Measurements from ENCODE around the gene MTMR3.

Gene MTMR3

DNA sequence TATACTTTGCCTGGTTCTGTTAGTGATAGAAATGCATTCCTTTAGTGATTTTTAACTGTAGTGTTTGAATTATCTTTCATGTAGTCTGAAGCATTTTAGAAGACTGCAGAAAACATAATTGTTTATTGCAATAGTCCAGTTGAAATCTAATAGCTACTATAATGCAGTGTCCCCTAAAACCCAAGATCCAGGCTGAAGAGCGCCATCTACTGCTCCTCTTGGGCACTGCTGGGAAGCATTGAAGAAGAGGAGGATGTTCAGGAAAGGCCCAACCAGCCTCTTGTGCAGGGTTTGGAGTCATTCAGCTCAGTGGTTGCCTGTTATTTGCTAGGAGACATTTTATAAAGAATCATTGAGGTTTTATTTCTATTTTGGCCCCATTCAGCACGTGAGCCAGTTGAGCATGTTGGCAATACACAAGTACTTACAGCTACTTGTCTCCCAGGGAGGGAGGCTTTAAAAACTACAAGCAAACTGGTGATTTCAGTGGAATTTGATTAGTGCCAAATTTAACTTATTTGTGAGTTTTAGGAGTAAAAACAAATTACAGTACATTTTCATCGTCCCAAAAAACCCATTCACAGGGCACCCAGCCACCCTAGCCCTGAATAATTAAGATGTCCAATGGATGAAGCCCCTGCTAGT is 122.4 kb downstream of the MTMR3 start:
- DNase-seq = no peak

DNA sequence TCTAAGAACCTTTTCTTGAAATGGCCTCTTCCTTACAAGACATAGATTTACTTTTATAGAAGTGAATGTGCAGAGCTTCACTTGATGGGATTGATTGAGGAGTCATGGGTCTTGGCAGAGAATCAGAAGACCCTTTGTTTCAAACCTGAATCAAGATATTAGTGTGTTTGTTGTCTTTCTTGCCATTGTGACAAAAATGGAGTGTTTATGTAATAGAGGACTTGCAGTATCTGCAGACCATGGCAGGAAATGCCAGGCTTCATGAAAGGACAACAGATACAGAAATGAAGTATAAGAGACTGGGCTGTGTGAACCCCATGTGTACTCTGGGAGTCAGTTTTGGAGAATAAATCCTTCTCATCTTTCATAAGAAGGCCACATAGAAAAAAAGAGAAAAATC is 124.4 kb downstream of the MTMR3 start:
- DNase-seq = no peak

DNA sequence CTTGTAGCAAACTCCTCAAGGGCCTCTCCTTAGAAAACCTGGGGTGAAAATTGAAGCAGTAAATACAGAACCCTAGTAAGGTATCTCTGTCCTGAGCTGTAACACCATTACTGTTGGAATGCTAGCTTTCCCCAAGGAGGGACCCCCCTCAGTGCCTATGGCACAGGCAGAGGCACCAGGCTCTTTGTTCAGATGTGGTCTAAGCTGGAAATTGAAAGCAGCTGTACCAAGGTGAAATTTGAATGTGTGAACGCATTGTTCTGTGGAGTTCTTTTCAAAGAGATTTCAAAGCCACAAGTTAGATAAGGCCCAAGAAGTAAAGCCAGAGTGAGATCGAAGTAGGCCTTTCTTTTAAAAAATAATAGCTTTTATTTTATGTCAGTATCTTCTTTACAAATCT is 125.4 kb downstream of the MTMR3 start:
- no peak for DNase-seq

DNA sequence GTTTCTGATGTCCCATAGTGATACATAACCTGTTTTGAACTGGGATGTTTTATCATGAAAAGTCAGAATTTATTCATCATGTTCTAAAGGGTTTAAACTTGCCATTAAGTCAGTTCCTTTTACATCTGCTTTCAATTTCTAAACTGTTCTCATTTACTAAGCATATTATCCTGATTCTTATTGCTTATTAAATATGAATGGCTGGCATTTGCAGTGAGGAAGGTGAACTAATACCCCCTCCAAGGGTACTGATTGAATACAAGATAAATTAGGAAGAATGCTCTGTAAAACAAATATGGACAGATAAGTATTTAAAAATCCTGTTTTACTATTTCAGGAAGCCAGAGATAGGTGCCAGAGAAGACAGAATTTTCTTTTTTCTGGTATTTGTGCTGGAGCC is 126.5 kb downstream of the MTMR3 start:
- DNase-seq = no peak

DNA sequence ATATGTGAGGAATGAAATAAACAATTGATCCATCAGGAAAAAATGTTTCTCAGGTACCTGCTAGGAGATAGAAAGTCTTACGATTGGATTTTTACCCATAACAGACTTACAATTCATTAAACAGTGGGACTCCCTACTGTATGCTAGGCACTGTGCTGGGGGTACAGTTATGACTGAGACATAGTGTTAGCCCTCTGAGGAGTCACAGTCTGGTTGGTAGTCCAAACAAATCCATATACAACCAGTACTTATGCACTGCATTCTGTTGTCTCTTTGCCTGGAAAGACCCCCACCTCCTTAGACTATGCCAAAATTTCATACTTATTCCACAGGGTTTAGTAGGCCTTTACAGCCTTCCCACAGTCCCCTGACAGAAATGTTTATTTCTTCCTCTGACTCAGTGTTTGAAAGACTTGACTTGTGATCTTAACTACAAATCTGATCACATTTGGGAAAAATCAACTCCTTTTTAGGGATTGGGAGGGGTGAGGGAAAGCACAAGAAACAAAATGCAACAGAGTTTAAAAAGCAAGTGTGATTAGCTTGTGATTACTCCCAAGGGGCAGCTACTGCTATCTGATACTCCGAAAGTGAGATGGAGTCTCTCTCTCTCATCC is 127.9 kb downstream of the MTMR3 start:
- DNase-seq = no peak

DNA sequence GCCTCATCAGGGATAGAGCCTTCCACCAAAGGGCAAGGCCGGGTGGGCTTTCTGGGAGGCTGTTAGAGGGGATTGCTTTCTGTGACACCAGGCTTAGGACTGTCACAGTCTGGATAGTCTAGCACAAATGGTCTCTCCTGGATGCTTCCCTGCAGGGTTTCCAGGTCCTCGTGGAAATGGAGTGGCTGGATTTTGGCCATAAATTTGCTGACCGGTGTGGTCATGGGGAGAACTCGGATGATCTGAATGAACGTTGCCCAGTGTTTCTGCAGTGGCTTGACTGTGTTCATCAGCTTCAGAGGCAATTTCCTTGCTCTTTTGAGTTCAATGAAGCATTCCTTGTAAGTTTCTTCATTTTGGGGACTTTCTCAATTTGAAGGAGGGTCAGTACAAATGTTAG is 130.2 kb downstream of the MTMR3 start:
- no peak for DNase-seq

DNA sequence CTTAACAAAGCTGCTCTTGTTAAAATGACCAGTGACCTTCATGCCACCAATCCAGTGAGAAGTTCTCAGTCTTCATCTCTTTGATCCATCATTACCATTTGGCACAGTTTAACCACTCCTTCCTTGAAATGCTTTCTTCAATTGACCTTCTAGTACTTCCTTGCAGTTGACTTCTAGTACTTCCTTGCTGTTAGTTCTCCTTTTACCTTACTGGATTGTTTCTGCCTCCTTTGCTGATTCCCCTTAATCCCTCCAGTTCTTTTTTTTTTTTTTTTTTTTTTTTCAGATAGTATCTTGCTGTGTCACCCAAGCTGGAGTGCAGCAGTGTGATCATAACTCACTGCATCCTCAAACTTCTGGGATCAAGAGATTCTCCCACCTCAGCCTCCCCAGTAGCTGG is 131.3 kb downstream of the MTMR3 start:
- DNase-seq = no peak

DNA sequence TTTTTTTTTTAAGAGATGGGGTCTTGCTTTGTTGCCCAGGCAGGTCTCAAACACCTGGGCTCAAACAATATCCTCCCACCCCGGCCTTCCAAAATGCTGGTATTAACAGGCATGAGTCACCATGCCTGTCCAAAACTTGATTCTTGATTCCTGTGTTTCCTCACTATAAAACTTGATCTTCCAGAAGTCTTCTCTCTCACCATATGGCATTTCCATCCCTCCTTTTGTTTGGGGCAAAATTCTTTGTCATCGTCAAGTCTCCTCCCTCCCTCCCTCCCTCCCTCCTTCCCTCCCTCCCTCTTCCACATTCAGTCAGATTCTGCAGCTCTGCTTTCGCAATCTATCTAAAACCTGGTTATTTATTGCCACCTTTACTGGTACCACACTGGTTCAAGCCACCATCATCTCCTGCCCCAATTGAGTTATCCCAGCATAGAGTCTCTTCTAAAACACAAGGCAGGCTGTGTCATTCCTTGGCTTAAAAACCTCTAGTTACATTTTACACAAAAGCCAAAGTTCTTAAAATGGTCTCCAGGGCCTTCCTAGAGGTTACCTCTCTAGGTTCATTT is 132.3 kb downstream of the MTMR3 start:
- DNase-seq = no peak

DNA sequence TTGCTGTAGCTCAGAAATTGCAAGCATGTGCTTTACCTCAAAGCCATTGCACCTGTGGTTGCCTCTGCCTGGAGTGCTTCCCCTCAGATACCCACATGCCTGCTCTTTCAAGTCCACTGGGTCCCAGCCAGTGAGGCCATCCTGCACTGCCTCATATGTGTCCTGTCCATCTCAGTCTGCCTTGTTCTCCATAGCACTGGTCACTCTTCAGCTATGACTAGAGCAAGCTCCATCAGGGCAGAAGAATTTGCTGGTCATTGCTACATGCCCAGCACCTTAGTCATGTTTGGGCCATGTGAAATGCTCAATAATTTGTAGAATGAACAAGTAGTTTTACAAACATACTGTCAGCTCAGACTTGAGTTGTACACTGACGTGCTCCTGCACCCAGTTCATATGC is 132.9 kb downstream of the MTMR3 start:
- no peak for DNase-seq

DNA sequence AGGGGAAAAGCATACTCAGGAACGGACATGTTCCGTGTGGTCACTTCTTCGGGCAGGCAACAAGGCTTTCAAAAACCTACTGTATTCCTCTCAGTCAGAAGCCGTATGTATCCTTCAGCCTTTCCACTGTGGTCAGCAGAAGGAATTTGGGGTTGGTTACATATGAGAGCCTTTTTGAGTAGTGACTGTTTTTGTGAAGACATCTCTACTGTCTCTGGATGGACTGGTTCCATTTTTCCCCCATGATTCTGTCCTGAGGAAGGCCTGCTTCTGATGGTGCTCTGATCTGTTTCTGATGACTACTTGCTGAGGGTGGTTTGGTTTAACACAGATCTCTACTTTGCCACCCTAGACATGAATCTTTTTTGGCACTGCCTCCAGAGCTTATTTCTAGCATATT is 133.6 kb downstream of the MTMR3 start:
- no peak for DNase-seq

DNA sequence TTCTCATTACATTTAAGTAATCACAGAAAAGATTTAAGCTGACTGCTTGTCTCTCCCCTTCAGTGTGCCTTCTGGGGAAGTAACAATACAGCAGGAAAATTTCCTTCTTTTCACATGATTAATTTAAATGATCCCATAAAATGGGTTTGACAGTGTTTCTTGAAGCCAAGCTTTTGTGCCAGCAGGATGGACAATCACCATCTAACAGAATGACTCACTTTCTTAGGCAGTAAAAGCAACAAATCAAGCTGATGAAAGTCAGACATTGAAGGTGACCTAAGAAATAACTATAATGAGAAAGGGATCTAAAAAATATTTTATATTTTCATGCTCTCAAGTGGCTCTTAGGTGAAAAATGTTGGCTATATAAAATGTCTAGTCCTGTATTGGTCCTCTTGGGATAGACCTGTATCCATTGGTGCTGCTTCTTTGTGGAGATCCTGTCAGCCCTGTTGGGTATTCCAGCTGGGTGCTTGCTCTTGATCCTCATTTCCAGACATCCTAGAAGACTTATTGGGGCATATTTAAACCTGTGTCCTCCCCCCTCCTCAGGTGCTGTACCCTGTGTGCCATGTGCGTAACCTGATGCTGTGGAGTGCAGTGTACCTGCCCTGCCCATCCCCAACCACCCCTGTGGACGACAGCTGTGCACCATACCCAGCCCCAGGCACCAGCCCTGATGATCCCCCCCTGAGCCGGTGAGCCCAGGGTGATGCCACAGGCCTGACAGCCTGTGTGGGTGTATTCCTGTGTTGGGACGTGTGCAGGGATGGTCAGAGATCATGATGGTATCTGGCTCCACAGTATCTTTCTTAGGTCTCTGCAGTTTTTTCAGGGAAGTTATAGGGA is 134.6 kb downstream of the MTMR3 start:
- DNase-seq = no peak

DNA sequence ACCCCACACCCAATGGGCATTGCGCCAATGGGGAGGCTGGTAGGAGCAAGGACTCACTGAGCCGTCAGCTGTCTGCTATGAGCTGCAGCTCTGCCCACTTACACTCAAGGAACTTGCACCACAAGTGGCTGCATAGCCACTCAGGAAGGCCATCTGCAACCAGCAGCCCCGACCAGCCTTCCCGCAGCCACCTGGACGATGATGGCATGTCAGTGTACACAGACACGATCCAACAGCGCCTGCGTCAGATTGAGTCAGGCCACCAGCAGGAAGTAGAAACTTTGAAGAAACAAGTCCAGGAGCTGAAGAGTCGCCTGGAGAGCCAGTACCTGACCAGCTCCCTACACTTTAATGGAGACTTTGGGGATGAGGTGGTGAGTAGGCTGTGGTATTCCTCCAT is 137.5 kb downstream of the MTMR3 start:
- DNase-seq = no peak

DNA sequence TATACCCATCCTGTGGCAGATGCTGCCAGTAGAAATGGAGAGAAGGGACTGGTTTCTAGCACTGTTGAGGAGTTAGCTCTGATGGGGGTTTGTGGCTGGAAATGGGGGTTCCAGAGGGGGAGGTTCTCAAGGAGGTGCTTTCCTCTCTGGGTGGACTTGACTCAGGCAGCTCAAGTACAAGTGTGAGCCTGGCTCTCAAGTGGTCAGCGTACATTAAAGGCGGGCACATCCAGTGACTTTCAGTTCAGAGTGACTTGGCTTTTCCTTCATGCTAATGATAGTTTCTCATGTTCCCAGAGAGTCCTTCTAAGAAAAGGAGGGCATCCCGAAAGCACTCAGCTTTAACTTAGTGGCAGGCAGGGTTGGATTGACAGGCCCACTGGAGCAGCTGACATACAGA is 138.4 kb downstream of the MTMR3 start:
- no peak for DNase-seq

DNA sequence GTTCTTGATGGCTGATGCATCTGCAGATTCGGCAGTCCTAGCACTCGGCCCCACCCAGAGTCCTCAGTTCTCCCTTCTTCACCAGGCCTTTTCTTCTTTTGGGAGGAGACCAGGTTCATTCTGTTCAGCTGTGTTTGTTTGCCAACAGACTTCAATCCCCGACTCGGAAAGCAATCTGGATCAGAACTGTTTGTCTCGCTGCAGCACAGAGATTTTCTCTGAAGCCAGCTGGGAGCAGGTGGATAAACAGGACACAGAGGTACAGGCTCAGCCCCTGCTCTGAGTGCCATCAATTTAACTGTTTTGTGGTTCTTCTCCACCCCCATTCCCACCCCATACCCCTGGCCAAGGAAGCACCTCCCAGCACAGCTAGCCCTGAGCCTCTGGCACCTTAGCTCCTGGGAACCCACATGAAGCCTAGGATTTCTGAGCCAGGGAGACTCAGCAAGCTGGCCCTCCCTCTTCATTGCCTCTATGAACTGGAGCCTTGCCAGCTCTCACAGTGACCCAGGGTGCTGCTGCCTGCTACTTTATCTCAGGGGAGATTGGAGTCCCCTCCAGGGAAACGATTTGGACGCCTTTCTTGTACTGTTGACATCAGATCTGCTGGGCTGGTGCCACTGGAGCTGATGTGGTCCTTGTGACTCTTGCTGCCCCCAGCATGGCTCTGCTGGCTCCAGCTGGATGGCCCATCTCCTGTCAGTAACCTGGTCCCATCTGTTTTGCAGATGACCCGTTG is 139.1 kb downstream of the MTMR3 start:
- DNase-seq = no peak

DNA sequence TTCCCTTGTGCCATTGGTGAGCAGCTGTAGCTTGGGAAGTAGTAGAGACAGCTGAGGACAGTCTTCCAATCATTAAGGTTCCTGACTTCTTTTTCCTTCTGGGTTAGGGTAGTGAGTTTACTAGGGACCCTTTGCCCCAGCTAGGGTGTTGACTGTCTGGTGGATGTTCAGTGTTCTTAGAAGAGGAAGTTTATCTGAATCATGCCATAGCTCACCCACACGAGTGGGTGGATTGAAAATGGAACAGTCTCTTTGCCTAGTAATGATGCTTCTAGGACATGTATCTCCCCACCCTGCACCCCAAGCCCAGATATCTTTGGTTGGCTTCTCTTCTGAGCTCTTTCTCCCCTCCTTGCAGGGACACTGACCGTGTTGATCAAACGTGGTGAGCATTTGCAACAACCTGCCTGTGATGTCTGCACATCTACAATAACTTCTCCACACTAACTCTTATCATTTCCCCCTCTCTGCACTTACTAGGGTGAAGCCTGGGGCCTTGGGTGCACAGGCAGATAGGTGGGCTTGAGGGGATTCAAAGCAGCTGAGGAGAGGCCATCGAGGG is 140.2 kb downstream of the MTMR3 start:
- no peak for DNase-seq

DNA sequence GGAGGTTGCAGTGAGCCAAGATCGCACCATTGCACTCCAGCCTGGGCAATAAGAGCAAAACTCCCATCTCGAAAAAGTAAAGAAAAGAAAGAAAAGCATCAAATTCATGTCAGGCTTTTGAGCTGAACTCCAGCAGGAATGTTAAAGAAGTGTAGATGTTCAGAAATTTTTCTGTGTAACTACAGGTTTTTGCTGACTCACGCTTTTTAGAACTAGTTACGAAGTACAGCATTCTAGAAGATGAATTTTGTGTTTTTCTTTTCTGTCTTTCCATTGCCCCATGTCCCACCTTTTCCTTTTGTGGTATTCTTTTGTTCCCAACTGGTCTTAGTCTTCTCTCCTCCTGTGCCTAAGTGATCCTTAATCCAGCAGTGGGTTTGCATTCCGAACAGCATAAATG is 141.3 kb downstream of the MTMR3 start:
- DNase-seq = no peak

DNA sequence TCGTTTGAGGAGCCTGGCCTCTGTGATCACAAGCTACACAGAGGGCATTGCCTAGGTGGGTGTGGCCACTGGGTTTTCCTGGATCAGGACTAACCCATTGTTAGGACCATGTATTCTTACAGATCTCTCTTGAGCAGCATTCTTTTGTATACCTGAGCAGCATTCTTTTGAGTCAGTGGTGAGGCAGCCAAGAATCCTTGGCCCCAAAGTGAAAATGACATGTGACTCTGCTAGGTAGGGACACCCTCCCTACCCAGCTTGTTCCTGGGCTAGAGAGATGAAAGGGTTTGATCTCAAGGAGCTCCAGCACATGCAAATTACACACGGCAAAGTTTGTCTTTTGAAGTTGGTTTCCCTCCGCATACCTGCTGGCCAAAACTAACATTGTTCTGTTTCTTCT is 142.2 kb downstream of the MTMR3 start:
- DNase-seq = no peak

DNA sequence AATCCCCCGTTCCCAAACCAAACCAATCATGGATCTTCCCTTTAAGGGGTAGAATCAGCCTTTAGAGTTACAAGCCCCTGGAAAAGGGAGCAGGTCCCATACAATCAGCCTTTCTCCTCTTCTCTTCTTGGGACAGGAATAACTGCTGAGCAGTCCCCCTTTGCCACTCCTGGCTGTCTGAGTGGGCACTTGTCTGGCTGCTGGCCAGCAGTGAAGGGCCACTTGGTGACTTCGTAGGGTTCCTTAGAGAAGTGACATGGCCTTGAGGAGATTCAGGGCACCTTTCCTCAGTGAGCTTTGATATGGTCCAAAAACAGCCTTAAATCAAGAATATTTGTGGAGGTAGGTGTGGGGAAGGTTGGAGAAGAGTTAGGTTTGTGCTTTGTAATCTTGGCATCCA is 143.8 kb downstream of the MTMR3 start:
- no peak for DNase-seq

DNA sequence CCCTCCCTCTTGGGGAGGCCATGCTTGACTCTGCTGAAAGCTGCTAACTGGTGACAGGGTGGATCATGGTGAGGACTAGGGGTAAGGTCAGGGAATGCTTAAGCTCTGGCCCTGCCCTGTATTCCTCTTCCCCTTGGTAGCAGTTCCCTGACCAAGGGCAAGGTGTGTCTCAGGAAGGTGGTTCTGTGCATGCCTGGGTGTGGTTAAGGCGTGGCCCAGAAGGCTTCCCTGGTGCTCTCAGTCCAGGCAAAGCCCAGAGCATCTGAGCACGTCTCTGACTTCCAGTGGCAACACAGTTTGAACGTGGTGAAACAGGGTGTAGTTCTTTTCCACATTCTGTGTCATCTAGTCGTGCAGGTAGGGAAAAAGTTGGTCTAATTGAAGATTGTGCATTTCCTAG is 144.2 kb downstream of the MTMR3 start:
- no peak for DNase-seq

DNA sequence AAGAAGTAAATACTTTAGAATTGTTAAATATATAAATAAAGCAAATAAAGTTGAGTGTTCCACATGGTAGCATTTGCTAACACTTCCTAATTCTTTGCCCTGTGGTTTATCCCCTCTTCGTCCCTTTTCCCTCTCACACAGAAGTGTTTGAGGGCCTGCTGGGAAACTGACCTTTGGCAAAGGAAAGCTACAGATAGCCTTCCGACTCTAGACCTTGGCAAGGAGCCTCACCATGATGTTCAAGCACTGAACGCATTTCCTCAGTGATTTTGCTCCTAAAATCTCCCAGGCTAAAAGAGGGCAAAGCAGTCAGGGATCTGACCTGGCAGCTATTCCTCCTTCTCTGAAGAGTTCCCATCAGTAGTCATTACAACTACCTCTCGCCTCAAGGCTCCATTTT is 144.8 kb downstream of the MTMR3 start:
- DNase-seq = no peak

DNA sequence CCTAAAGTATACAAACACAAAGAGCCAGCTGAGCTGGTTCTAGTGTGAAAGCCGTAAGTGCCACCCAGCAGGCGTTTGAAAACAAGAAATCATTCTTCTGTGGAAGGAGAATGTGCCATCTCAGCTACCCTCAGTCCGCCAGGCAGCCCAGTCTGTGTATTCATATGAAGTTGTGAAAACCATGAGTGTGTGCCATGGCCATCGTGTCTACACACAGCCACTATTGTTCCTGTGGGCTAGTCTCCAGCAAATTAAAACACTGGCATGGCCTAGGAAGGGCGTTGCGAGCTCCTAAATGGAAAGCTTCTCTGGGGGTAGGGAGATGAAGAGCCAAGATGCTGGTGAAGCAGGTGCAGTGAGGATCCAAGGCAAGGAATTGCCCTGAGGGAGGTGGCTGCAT is 145.8 kb downstream of the MTMR3 start:
- no peak for DNase-seq

DNA sequence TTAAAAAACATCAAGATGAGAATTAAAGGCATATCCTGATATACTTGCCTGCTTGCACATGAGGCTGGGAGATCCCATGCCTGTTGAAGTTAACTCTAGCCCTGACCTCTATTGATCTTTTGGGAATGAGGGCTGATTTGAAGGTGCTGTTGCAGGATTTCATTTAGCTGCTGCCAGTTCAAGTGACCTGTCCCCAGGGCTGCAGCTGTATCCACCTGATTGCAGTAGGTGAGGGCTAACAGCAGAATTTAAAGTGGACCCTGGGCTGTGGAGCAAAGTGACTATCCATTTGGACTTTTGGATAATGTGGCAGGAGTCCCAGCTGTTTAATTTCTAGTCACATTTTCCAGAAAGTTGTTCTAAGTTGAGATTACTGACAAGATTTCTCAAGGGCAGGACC is 146.5 kb downstream of the MTMR3 start:
- no peak for DNase-seq

DNA sequence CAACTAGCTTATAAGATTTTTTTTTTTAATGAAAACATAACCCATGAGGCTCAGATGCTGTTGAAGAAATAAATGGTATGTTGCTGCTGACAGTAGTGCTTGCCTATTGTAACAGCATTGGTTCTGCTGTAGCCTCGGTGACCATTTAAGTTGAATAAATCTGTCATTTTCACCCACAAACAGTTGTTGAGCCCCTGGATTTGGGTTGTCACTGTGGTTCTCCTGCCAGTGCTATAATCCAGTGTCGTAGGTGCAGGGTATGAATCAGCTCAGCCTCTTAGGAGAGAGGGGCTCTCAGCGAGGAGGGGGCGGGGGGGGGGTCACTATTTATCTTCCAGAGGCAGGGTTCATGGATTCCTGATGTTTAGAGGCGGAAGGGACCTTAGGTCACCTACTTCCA is 147.4 kb downstream of the MTMR3 start:
- no peak for DNase-seq

Measured in 8988T (cell line).